Progenitor cell of endocrine pancreas (in vitro differentiated cells): ENCODE measurements around the gene F10. TPM values are rescaled to one million over a fixed set of nuclear protein-coding genes. Genes with fewer than 3 reads are reported as not detected.
A peak's percentile ranks its signal among the peaks of the same experiment; 100 is the strongest.

Experiments used
- DNase-seq: peaks from one replicate; pipeline ENCODE4 v3.0.0; 2021; ENCODE audit warnings: low spot score; ENCODE audit not compliant: unreplicated experiment
- H3K27ac Mint-ChIP-seq: 2 replicates; pipeline ENCODE4 v1.8.0; 2021; ENCODE audit warnings: mild to moderate bottlenecking, moderate library complexity, mixed read lengths
- H3K27me3 Mint-ChIP-seq: 2 replicates; pipeline ENCODE4 v1.8.0; 2021; ENCODE audit warnings: mixed read lengths
- H3K36me3 Mint-ChIP-seq: 2 replicates; pipeline ENCODE4 v1.8.0; 2022; ENCODE audit warnings: mixed read lengths; ENCODE audit not compliant: insufficient read depth
- H3K4me1 Mint-ChIP-seq: 2 replicates; pipeline ENCODE4 v1.8.0; 2021; ENCODE audit warnings: low read depth, mixed read lengths
- H3K4me3 Mint-ChIP-seq: 2 replicates; pipeline ENCODE4 v1.8.0; 2021; ENCODE audit warnings: low read depth, mild to moderate bottlenecking, moderate library complexity, mixed read lengths
- H3K9me3 Mint-ChIP-seq: 2 replicates; pipeline ENCODE4 v1.8.0; 2021; ENCODE audit warnings: low read depth, mixed read lengths
- total RNA-seq: library from RNA; stranded (reverse); gene quantifications from 2 replicates; pipeline ENCODE4 v1.2.1, GENCODE V29; 2021
- TF ChIP-seq, protein P1 (sequence below): fragments of 200-600 bp; sonication (generic); IDR thresholded peaks from one replicate; pipeline ENCODE4 v1.5.0; 2021; ENCODE audit warnings: antibody characterized with exemption, mild to moderate bottlenecking; ENCODE audit not compliant: unreplicated experiment

Gene F10
- total RNA-seq, 1 donor from 2014 or later, result 30.2 TPM

- Mint-ChIP-seq H3K27ac (no peak overlapping the region), H3K4me1 (peaks cover 10% of the 10 kb centered on the region), H3K9me3 (no peaks in the 10 kb centered on the region), H3K36me3 (no peaks in the 10 kb centered on the region), H3K27me3 (peaks cover 11% of the 10 kb centered on the region), H3K4me3 (no peak overlapping the region)
- TF ChIP-seq, protein P1, sequence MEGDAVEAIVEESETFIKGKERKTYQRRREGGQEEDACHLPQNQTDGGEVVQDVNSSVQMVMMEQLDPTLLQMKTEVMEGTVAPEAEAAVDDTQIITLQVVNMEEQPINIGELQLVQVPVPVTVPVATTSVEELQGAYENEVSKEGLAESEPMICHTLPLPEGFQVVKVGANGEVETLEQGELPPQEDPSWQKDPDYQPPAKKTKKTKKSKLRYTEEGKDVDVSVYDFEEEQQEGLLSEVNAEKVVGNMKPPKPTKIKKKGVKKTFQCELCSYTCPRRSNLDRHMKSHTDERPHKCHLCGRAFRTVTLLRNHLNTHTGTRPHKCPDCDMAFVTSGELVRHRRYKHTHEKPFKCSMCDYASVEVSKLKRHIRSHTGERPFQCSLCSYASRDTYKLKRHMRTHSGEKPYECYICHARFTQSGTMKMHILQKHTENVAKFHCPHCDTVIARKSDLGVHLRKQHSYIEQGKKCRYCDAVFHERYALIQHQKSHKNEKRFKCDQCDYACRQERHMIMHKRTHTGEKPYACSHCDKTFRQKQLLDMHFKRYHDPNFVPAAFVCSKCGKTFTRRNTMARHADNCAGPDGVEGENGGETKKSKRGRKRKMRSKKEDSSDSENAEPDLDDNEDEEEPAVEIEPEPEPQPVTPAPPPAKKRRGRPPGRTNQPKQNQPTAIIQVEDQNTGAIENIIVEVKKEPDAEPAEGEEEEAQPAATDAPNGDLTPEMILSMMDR, result no peak
- peak; percentile 2 for DNase-seq
Measured at GRCh38 chr13:113117911-113118260, 4.7 kb upstream of the F10 start.

GRCh38 chr13:113118261-113119021, 4.2 kb upstream of the F10 start:
- Mint-ChIP-seq H3K9me3 (no peaks in the 10 kb centered on the region), H3K27me3 (peaks cover 11% of the 10 kb centered on the region), H3K4me3 (no peak overlapping the region), H3K4me1 (peaks cover 12% of the 10 kb centered on the region), H3K36me3 (no peaks in the 10 kb centered on the region), H3K27ac (no peak overlapping the region)
- TF ChIP-seq, protein P1, result no peak
- peak; percentile 9 for DNase-seq

DNA sequence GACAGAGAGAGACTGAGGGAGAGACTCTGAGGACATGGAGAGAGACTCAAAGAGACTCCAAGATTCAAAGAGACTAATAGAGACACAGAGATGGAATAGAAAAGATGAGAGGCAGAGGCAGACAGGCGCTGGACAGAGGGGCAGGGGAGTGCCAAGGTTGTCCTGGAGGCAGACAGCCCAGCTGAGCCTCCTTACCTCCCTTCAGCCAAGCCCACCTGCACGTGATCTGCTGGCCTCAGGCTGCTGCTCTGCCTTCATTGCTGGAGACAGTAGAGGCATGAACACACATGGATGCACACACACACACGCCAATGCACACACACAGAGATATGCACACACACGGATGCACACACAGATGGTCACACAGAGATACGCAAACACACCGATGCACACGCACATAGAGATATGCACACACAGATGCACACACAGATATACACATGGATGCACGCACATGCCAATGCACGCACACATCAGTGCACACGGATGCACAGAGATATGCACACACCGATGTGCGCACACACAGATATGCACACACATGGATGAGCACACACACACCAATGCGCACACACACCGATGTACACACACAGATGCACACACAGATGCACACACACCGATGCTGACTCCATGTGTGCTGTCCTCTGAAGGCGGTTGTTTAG, 3.3 kb upstream of the F10 start:
- Mint-ChIP-seq H3K27me3 (peaks cover 11% of the 10 kb centered on the region), H3K27ac (no peak overlapping the region), H3K9me3 (no peaks in the 10 kb centered on the region), H3K4me1 (peaks cover 12% of the 10 kb centered on the region), H3K4me3 (no peak overlapping the region), H3K36me3 (no peaks in the 10 kb centered on the region)
- TF ChIP-seq, protein P1, result no peak
- DNase-seq, result peak; percentile 5

DNA sequence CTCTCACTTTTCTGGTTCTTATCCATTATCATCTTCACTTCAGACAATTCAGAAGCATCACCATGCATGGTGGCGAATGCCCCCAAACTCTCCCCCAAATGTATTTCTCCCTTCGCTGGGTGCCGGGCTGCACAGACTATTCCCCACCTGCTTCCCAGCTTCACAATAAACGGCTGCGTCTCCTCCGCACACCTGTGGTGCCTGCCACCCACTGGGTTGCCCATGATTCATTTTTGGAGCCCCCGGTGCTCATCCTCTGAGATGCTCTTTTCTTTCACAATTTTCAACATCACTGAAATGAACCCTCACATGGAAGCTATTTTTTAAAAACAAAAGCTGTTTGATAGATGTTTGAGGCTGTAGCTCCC, 2.8 kb upstream of the F10 start:
- Mint-ChIP-seq H3K9me3 (no peaks in the 10 kb centered on the region), H3K4me1 (peaks cover 12% of the 10 kb centered on the region), H3K27me3 (peaks cover 11% of the 10 kb centered on the region), H3K4me3 (no peak overlapping the region), H3K36me3 (no peaks in the 10 kb centered on the region), H3K27ac (no peak overlapping the region)
- TF ChIP-seq, protein P1, result no peak
- DNase-seq, result no peak

GRCh38 chr13:113120300-113121182, 2.1 kb upstream of the F10 start:
- peaks cover 12% of the 10 kb centered on the region for H3K4me1 Mint-ChIP-seq
- H3K27me3 Mint-ChIP-seq, result peaks cover 11% of the 10 kb centered on the region
- peak overlapping the region; percentile 72 for H3K27ac Mint-ChIP-seq
- no peaks in the 10 kb centered on the region for H3K9me3 Mint-ChIP-seq
- H3K4me3 Mint-ChIP-seq, result no peak overlapping the region
- no peaks in the 10 kb centered on the region for H3K36me3 Mint-ChIP-seq
- peak; percentile 6 for DNase-seq
- TF ChIP-seq, protein P1, result no peak
